Hypothalamus (tissue), 51 donors: ENCODE data around the gene CCDC192.
A peak's percentile ranks its signal among the peaks of the same experiment; 100 is the strongest.
"Not testable (repeated sequence)": the region's sequence is repeated elsewhere in the genome, so short reads cannot be mapped to it uniquely, and the experiment has no call there.

Source experiments
- DNase-seq, 51 donors: peaks; one replicate each; lab custom pipeline; 2025; lab: John Stamatoyannopoulos, UW

CCDC192 gene

GRCh38 chr5:127758766-127759283 lies 55.6 kb downstream of the CCDC192 start:
- DNase-seq: no peak

- DNase-seq: no peak
Measured at GRCh38 chr5:127761869-127762268, 58.7 kb downstream of the CCDC192 start.

- DNase-seq: no peak
Measured at GRCh38 chr5:127762412-127762811, 59.2 kb downstream of the CCDC192 start.

- no peak for DNase-seq
Measured at GRCh38 chr5:127766676-127767335, 63.6 kb downstream of the CCDC192 start.

- no peak for DNase-seq
Measured at GRCh38 chr5:127769386-127769785, 66.2 kb downstream of the CCDC192 start.

GRCh38 chr5:127770272-127770671 lies 67.1 kb downstream of the CCDC192 start:
- DNase-seq: no peak

- no peak for DNase-seq
Measured at GRCh38 chr5:127772531-127772930, 69.3 kb downstream of the CCDC192 start.

- DNase-seq: no peak
Measured at GRCh38 chr5:127774221-127774620, 71.0 kb downstream of the CCDC192 start.

GRCh38 chr5:127776477-127776876 lies 73.3 kb downstream of the CCDC192 start:
- DNase-seq: no peak

- DNase-seq: no peak
Measured at GRCh38 chr5:127777957-127778356, 74.8 kb downstream of the CCDC192 start.

- DNase-seq: not testable (repeated sequence)
Measured at GRCh38 chr5:127782450-127782849, 79.3 kb downstream of the CCDC192 start.

- DNase-seq: no peak
Measured at GRCh38 chr5:127785098-127785927, 82.1 kb downstream of the CCDC192 start.

GRCh38 chr5:127791439-127791838 lies 88.2 kb downstream of the CCDC192 start:
- DNase-seq: no peak

- not testable (repeated sequence) for DNase-seq
Measured at GRCh38 chr5:127791908-127792307, 88.7 kb downstream of the CCDC192 start.

GRCh38 chr5:127793052-127793451 lies 89.9 kb downstream of the CCDC192 start:
- DNase-seq: no peak

GRCh38 chr5:127793879-127794278 lies 90.7 kb downstream of the CCDC192 start:
- DNase-seq: no peak

GRCh38 chr5:127796211-127796610 lies 93.0 kb downstream of the CCDC192 start:
- no peak for DNase-seq

GRCh38 chr5:127799293-127799905 lies 96.2 kb downstream of the CCDC192 start:
- DNase-seq: peak in 1 of 51 donors; percentile 2

GRCh38 chr5:127801751-127802476 lies 98.7 kb downstream of the CCDC192 start:
- DNase-seq: no peak

GRCh38 chr5:127802477-127802865 lies 99.3 kb downstream of the CCDC192 start:
- DNase-seq: no peak
